Brain microvascular endothelial cell (primary cell): ENCODE results near the gene NHSL1.

Source experiments
- DNase-seq: peaks from one replicate; pipeline ENCODE4 v3.0.0-alpha.2; 2020
- H3K27ac ChIP-seq: fragments of 250-450 bp; sonication (Bioruptor Pico); 2 replicates; pipeline ENCODE4 v1.5.1; 2020; ENCODE audit warnings: mild to moderate bottlenecking, moderate library complexity
- H3K27me3 ChIP-seq: fragments of 250-450 bp; sonication (Bioruptor Pico); replicated peaks from 2 replicates; pipeline ENCODE4 v1.5.1; 2020; ENCODE audit warnings: mild to moderate bottlenecking
- H3K36me3 ChIP-seq: fragments of 250-450 bp; sonication (Bioruptor Pico); replicated peaks from 2 replicates; pipeline ENCODE4 v1.5.1; 2020; ENCODE audit warnings: mild to moderate bottlenecking
- H3K4me3 ChIP-seq: 2 replicates; pipeline ENCODE4 v1.5.1; 2011; ENCODE audit warnings: low read depth, mild to moderate bottlenecking, control low read depth, low read length, moderate library complexity
- in situ Hi-C: cut with HindIII; loops from 2 replicates; pipeline ENCODE4 v1.10.0; 2017; ENCODE audit warnings: low sequenced_read_pairs, low pct_ligation_motif_present
- TF ChIP-seq, protein P1 (sequence below): IDR thresholded peaks from 2 replicates; pipeline ENCODE4 v1.5.1; 2011; ENCODE audit warnings: low read depth, mild to moderate bottlenecking, moderate library complexity, low read length, control low read depth, inconsistent platforms; ENCODE audit errors: missing control alignments

The NHSL1 gene

GRCh38 chr6:138422861-138423260 lies 76.4 kb downstream of the NHSL1 start:
- no peak overlapping the region for H3K4me3 ChIP-seq
- no peak for DNase-seq
- H3K36me3 ChIP-seq = peaks cover 10% of the 10 kb centered on the region
- no peaks in the 10 kb centered on the region for H3K27me3 ChIP-seq
- H3K27ac ChIP-seq = no peak overlapping the region
- TF ChIP-seq, protein P1, sequence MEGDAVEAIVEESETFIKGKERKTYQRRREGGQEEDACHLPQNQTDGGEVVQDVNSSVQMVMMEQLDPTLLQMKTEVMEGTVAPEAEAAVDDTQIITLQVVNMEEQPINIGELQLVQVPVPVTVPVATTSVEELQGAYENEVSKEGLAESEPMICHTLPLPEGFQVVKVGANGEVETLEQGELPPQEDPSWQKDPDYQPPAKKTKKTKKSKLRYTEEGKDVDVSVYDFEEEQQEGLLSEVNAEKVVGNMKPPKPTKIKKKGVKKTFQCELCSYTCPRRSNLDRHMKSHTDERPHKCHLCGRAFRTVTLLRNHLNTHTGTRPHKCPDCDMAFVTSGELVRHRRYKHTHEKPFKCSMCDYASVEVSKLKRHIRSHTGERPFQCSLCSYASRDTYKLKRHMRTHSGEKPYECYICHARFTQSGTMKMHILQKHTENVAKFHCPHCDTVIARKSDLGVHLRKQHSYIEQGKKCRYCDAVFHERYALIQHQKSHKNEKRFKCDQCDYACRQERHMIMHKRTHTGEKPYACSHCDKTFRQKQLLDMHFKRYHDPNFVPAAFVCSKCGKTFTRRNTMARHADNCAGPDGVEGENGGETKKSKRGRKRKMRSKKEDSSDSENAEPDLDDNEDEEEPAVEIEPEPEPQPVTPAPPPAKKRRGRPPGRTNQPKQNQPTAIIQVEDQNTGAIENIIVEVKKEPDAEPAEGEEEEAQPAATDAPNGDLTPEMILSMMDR = no peak
- in situ Hi-C loops = no loop called here

DNA sequence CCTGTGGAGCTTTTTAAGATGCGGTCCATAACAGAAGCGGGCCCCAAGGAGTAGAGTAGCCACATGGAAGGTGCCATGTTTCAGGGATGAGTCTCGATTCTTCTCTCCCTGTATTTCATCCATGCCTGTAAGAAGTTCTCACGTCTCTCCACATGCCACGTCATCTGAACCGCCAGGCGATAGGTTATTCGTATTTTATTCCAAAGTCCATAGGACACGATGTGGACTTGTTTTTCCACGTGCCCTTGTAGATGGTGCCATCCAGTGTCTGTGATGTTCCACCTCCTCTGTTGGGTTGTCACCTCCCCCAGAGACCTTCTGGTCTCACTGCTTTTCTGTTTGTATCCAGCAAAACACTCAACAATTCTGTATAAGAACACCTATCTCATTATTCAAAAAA lies 77.7 kb downstream of the NHSL1 start:
- Histone ChIP-seq H3K27ac (no peak overlapping the region), H3K27me3 (no peaks in the 10 kb centered on the region), H3K4me3 (no peak overlapping the region), H3K36me3 (peaks cover 10% of the 10 kb centered on the region)
- TF ChIP-seq, protein P1 = no peak
- no peak for DNase-seq
- in situ Hi-C loops = no loop called here

- H3K36me3 ChIP-seq = peaks cover 10% of the 10 kb centered on the region
- H3K27me3 ChIP-seq = no peaks in the 10 kb centered on the region
- H3K27ac ChIP-seq = no peak overlapping the region
- TF ChIP-seq, protein P1 = no peak
- H3K4me3 ChIP-seq = no peak overlapping the region
- DNase-seq = no peak
- in situ Hi-C loops = no loop called here
These were observed 78.2 kb downstream of the NHSL1 start for GRCh38 chr6:138421089-138421488.

GRCh38 chr6:138420356-138420755 lies 78.9 kb downstream of the NHSL1 start:
- Histone ChIP-seq H3K27ac (no peak overlapping the region), H3K27me3 (no peaks in the 10 kb centered on the region), H3K4me3 (no peak overlapping the region), H3K36me3 (peaks cover 10% of the 10 kb centered on the region)
- in situ Hi-C loops = no loop called here
- TF ChIP-seq, protein P1 = no peak
- no peak for DNase-seq

GRCh38 chr6:138419766-138420165 lies 79.5 kb downstream of the NHSL1 start:
- Histone ChIP-seq H3K4me3 (no peak overlapping the region), H3K27me3 (no peaks in the 10 kb centered on the region)
- TF ChIP-seq, protein P1 = no peak

DNA sequence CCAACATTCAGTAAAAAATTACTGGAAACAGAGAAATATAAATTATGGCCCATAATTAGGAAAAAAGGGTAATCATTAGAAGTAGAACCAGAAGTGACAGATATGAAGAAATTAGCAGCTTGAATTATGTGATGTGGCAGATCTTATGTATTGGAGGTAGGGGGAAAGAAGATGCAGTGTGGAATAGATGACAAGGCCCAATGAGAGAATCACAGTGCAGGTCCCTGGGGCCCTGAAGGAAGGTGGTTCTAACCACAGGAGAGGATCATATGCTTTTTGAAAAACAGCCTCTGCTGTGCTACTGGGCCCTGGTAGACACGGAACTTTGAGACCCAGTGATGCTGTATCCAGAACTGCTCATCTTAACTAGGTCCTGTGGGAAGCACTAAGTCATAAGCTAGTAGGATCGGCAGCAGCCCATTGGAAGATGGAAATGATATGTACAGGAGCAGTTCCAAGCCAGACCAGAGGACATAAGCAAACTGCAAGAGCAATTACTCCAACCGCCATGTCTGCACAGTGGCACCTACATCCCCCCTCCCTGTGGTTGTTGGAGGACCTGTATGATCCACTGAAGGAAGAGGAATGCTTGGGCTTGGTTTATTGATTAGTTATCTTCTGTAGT lies 81.1 kb downstream of the NHSL1 start:
- in situ Hi-C loops = no loop called here
- no peak for DNase-seq
- Histone ChIP-seq H3K36me3 (peaks cover 4% of the 10 kb centered on the region), H3K27me3 (no peaks in the 10 kb centered on the region), H3K27ac (no peak overlapping the region), H3K4me3 (no peak overlapping the region)
- TF ChIP-seq, protein P1 = no peak

More at GRCh38 chr6:138419766-138420165, 79.5 kb downstream of the NHSL1 start:
- in situ Hi-C loops = no loop called here
- H3K27ac ChIP-seq = no peak overlapping the region
- H3K36me3 ChIP-seq = peaks cover 10% of the 10 kb centered on the region
- no peak for DNase-seq
